ENCODE data around the gene C2CD3. TPM values are rescaled to one million over a fixed set of nuclear protein-coding genes. Genes with fewer than 3 reads are reported as not detected.

C2CD3 gene
- total and polyA plus RNA-seq, 9 of the 15 experiments (the other 6 are each of a cell fraction or from before 2014, with no cell fraction given) = 4.4 to 20.2 (median 15.4) TPM

GRCh38 chr11:74205181-74205580, 34.4 kb upstream of the C2CD3 start (continued):
- no peak for TF ChIP-seq PML (IDR thresholded peaks at IDR 0.05; ENCODE audit: low read length)
- no peak for TF ChIP-seq XRCC3 (IDR thresholded peaks at IDR 0.05)
- peak; percentile 61; the same call in 1 of the 2 replicates for TF ChIP-seq GATA2 (CRISPR knock-in tag; IDR thresholded peaks at IDR 0.05)
- no peak for TF ChIP-seq ZMIZ1 (IDR thresholded peaks at IDR 0.05; ENCODE audit: low read depth in 2 of 2, low read length in 2 of 2)
- no peak for TF ChIP-seq ZNF318 (IDR thresholded peaks at IDR 0.05; ENCODE audit: borderline replicate concordance in 1 of 2, low read depth in 1 of 2)
- TF ChIP-seq CHAMP1 (IDR thresholded peaks at IDR 0.05) = no peak
- TF ChIP-seq, protein P1, sequence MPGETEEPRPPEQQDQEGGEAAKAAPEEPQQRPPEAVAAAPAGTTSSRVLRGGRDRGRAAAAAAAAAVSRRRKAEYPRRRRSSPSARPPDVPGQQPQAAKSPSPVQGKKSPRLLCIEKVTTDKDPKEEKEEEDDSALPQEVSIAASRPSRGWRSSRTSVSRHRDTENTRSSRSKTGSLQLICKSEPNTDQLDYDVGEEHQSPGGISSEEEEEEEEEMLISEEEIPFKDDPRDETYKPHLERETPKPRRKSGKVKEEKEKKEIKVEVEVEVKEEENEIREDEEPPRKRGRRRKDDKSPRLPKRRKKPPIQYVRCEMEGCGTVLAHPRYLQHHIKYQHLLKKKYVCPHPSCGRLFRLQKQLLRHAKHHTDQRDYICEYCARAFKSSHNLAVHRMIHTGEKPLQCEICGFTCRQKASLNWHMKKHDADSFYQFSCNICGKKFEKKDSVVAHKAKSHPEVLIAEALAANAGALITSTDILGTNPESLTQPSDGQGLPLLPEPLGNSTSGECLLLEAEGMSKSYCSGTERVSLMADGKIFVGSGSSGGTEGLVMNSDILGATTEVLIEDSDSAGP (CRISPR knock-in tag; IDR thresholded peaks at IDR 0.05) = no peak
